ENCODE data around the gene DPP6.
"Not testable (repeated sequence)": the region's sequence is repeated elsewhere in the genome, so short reads cannot be mapped to it uniquely, and the experiment has no call there.

GRCh38 chr7:154150656-154151055, 98.5 kb downstream of the DPP6 start:
- TF ChIP-seq CTCF (IDR thresholded peaks at IDR 0.05; ENCODE audit: poor library complexity); EZH2 (IDR thresholded peaks at IDR 0.05; ENCODE audit: borderline replicate concordance): not testable (repeated sequence)
